Left ventricle myocardium inferior (tissue), 1 donor: ENCODE data around the gene CPM. TPM values are rescaled to one million over a fixed set of nuclear protein-coding genes. Genes with fewer than 3 reads are reported as not detected.
"Not testable (repeated sequence)": the region's sequence is repeated elsewhere in the genome, so short reads cannot be mapped to it uniquely, and the experiment has no call there.

Experiments
- DNase-seq: peaks from one replicate; pipeline ENCODE4 v3.0.0-alpha.2; 2020
- H3K27ac ChIP-seq: fragments of 200-600 bp; replicated peaks from 2 replicates; pipeline ENCODE4 v1.8.0; 2021
- H3K27me3 ChIP-seq: fragments of 200-600 bp; 2 replicates; pipeline ENCODE4 v1.8.0; 2021; ENCODE audit warnings: low read depth
- H3K36me3 ChIP-seq: fragments of 200-600 bp; 2 replicates; pipeline ENCODE4 v1.8.0; 2021
- H3K4me1 ChIP-seq: fragments of 200-600 bp; 2 replicates; pipeline ENCODE4 v1.8.0; 2021
- H3K4me3 ChIP-seq: fragments of 200-600 bp; 2 replicates; pipeline ENCODE4 v1.8.0; 2021; ENCODE audit warnings: mild to moderate bottlenecking, moderate library complexity
- H3K9me3 ChIP-seq: fragments of 200-600 bp; replicated peaks from 2 replicates; pipeline ENCODE4 v1.8.0; 2021
- CTCF ChIP-seq: fragments of 200-600 bp; IDR thresholded peaks from 2 replicates; pipeline ENCODE4 v1.8.0; 2021; ENCODE audit warnings: antibody characterized with exemption, mild to moderate bottlenecking, borderline replicate concordance
- intact Hi-C: fragments of 100-400 bp; cut with micrococcal nuclease; formaldehyde crosslinking; loops from one replicate; pipeline ENCODE4 v1.11.0; 2022
- total RNA-seq: library from RNA; stranded (reverse); fragmentation: NEBNext Ultra II Directional; extraction: Animal tissue kit (Norgen Biotek cat#: 25700); gene quantifications from one replicate; pipeline ENCODE4 v1.2.1, GENCODE V29; 2021
- donor health status: DM: no; HTN: yes; CAD: no; lungs with severe emphysema.

Gene CPM
- total RNA-seq, 1 donor from 2014 or later: 6.3 TPM

DNA sequence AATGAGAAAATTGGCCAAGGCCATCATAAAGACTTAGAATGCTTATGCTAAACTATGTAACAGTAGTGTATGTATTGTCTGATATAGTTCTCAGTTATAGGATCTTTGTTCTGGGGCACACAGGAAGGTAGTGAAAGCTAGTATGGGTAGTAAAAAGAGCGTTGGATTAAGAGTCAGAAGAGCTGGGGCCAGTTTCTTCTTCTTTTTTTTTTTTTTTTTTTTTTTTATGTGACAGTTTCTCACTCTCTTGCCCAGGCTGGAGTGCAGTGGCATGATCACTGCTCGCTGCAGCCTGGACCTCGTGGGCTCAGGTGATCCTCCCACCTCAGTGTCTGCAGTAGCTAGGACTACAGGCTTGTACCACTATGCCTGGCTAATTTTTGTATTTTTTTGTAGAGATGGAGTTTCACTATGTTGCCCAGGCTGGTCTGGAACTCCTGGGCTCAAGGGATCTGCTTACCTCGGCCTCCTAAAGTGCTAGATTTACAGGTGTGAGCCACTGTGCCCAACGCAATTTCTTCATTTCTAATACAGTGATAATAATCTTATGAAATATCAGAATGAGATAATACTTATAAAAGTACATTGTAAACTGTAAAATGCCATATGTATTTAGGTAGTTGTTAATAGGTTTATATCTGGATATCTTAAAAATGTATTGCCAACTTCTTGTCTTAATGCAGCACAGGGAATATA is 117.6 kb downstream of the CPM start:
- no peaks in the 10 kb centered on the region for H3K9me3 ChIP-seq
- peaks cover 58% of the 10 kb centered on the region for H3K4me1 ChIP-seq
- H3K36me3 ChIP-seq: peaks cover 91% of the 10 kb centered on the region
- TF ChIP-seq CTCF: no peak
- no peak overlapping the region for H3K4me3 ChIP-seq
- no peaks in the 10 kb centered on the region for H3K27me3 ChIP-seq
- intact Hi-C loops: no loop called here
- no peak overlapping the region for H3K27ac ChIP-seq
- no peak for DNase-seq

GRCh38 chr12:68814490-68815231 is 118.3 kb downstream of the CPM start:
- Histone ChIP-seq H3K27me3 (no peaks in the 10 kb centered on the region), H3K9me3 (no peaks in the 10 kb centered on the region), H3K27ac (no peak overlapping the region), H3K4me3 (no peak overlapping the region), H3K4me1 (peaks cover 65% of the 10 kb centered on the region), H3K36me3 (peaks cover 91% of the 10 kb centered on the region)
- intact Hi-C loops: no loop called here
- TF ChIP-seq CTCF: no peak
- no peak for DNase-seq

- Histone ChIP-seq H3K9me3 (no peaks in the 10 kb centered on the region), H3K4me3 (no peak overlapping the region), H3K27me3 (no peaks in the 10 kb centered on the region), H3K36me3 (peaks cover 81% of the 10 kb centered on the region), H3K4me1 (peaks cover 78% of the 10 kb centered on the region), H3K27ac (no peak overlapping the region)
- DNase-seq: no peak
- no peak for TF ChIP-seq CTCF
- intact Hi-C loops: no loop called here
Measured at GRCh38 chr12:68813242-68813593, 119.8 kb downstream of the CPM start.

DNA sequence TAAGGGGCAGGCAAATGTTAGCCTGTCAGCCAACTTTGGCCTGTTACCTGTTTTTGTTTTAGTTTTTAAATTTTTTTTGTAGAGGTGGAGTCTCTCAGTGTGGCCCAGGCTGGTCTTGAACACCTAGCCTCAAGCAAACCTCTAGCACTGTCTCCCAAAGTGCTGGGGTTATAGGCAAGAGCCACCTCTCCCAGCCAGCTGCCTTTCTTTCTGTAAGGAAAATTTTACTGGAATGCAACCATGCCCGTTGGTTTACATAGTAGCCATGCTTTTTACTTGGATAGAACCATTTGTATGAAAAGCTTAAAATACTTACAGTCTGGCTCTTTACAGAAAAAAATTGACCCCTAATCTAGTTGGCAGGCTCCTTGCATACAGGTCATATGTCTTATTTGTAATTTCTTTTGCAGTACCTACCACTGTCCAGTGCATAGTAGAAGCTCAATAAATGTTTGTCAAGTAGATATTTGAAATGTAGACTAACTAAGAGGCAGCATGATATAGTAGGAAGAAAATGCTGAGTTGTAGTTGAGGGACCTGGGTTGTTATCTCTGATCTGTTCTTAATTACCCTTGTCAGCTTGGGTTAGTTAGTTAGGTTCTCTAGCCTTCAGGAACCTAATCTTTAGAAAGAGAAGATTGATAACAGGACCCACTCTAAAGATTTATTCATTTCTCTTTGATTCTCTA is 120.3 kb downstream of the CPM start:
- Histone ChIP-seq H3K4me1 (peaks cover 81% of the 10 kb centered on the region), H3K9me3 (no peaks in the 10 kb centered on the region), H3K4me3 (no peak overlapping the region), H3K27ac (no peak overlapping the region), H3K36me3 (peaks cover 76% of the 10 kb centered on the region), H3K27me3 (no peaks in the 10 kb centered on the region)
- no peak for TF ChIP-seq CTCF
- DNase-seq: no peak
- intact Hi-C loops: no loop called here

GRCh38 chr12:68811573-68811972 is 121.4 kb downstream of the CPM start:
- H3K27ac ChIP-seq, intact Hi-C loops, DNase-seq, H3K27me3 ChIP-seq, H3K9me3 ChIP-seq: not testable (repeated sequence)
- Histone ChIP-seq H3K4me3 (peak overlapping the region; percentile 32), H3K4me1 (peaks cover 87% of the 10 kb centered on the region), H3K36me3 (peaks cover 65% of the 10 kb centered on the region)

DNA sequence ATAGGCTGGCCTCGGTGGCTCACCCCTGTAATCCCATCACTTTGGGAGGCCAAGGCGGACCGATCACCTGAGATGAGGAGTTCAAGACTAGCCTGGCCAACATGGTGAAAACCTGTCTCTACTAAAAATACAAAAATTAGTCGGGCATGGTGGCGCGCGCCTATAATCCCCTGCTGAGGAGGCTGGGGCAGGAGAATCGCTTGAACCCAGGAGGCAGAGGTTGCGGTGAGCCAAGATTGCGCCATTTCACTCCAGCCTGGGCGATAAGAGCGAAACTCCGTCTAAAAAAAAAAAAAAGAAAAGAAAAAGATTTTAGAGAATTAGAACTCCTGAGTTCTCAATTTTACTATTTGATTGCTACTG is 123.0 kb downstream of the CPM start:
- H3K9me3 ChIP-seq, H3K27ac ChIP-seq, intact Hi-C loops, H3K27me3 ChIP-seq, DNase-seq: not testable (repeated sequence)
- H3K4me3 ChIP-seq: peak overlapping the region; percentile 97
- peaks cover 49% of the 10 kb centered on the region for H3K36me3 ChIP-seq
- peaks cover 74% of the 10 kb centered on the region for H3K4me1 ChIP-seq
